Fibroblast of villous mesenchyme (primary cell): Measurements from ENCODE around the gene TMEM169. TPM values are rescaled to one million over a fixed set of nuclear protein-coding genes. Genes with fewer than 3 reads are reported as not detected.
A peak's percentile ranks its signal among the peaks of the same experiment; 100 is the strongest.

ENCODE experiments used
- DNase-seq: peaks from one replicate; pipeline ENCODE4 v3.0.0-alpha.2; 2010; ENCODE audit warnings: low read depth
- H3K4me3 ChIP-seq: 2 replicates; pipeline ENCODE4 v1.5.1; 2011; ENCODE audit warnings: low read depth, mild to moderate bottlenecking, low read length
- CTCF ChIP-seq: IDR thresholded peaks from 2 replicates; pipeline ENCODE4 v1.5.1; 2012; ENCODE audit warnings: low read depth, mild to moderate bottlenecking, low read length; ENCODE audit not compliant: insufficient read depth
- total RNA-seq: library from RNA; depleted of rRNA; stranded (reverse); fragments of >200 nt; gene quantifications from 2 replicates; pipeline ENCODE4 v1.2.3, GENCODE V29; 2012

Gene TMEM169
- total RNA-seq, 1 donor = 0.43 TPM

- no peak for TF ChIP-seq CTCF
- no peak overlapping the region for H3K4me3 ChIP-seq
- no peak for DNase-seq
Observed at GRCh38 chr2:216121255-216121654, 39.5 kb downstream of the TMEM169 start.

- TF ChIP-seq CTCF = no peak
- DNase-seq = no peak
- no peak overlapping the region for H3K4me3 ChIP-seq
Observed at GRCh38 chr2:216126943-216127342, 45.2 kb downstream of the TMEM169 start.

- no peak for TF ChIP-seq CTCF
- DNase-seq = peak; percentile 63
Observed at GRCh38 chr2:216130346-216130971, 48.7 kb downstream of the TMEM169 start.

GRCh38 chr2:216131175-216131926, 49.6 kb downstream of the TMEM169 start:
- DNase-seq = peak; percentile 19
- no peak for TF ChIP-seq CTCF
- no peak overlapping the region for H3K4me3 ChIP-seq

More at GRCh38 chr2:216130346-216130971, 48.7 kb downstream of the TMEM169 start:
- H3K4me3 ChIP-seq = no peak overlapping the region

GRCh38 chr2:216132585-216132984, 50.9 kb downstream of the TMEM169 start:
- peak; percentile 47 for DNase-seq
- H3K4me3 ChIP-seq = no peak overlapping the region
- no peak for TF ChIP-seq CTCF

- TF ChIP-seq CTCF = no peak
- peak; percentile 72 for DNase-seq
Observed at GRCh38 chr2:216133397-216133796, 51.7 kb downstream of the TMEM169 start.

More at GRCh38 chr2:216133397-216133796, 51.7 kb downstream of the TMEM169 start:
- H3K4me3 ChIP-seq = no peak overlapping the region
